HEK293 (cell line): ENCODE measurements around the gene AP1B1.
A peak's percentile ranks its signal among the peaks of the same experiment; 100 is the strongest.

ENCODE experiments used
- CTCF ChIA-PET: fragments of 350-600 bp; formaldehyde crosslinking; extraction: SDS; loops from one replicate; lab custom pipeline; 2021; ENCODE audit warnings: antibody characterized with exemption; lab: Yijun Ruan, JAX
- POLR2A ChIA-PET: fragments of 300-600 bp; formaldehyde crosslinking; extraction: SDS; loops from one replicate; lab custom pipeline; 2020; ENCODE audit warnings: antibody characterized with exemption, inconsistent platforms; lab: Yijun Ruan, JAX
- H3K27ac ChIP-seq: fragments of 200-500 bp; sonication (Bioruptor generic); 2 replicates; pipeline ENCODE4 v1.5.1; 2014; ENCODE audit warnings: low read depth, low read length, control low read depth, inconsistent platforms; ENCODE audit errors: extremely low read depth
- H3K36me3 ChIP-seq, 2 experiments: fragments of 200-500 bp in 1 of 2; sonication (Bioruptor generic) in 1 of 2; 1 replicate in 1 of 2; 2 replicates in 1 of 2; pipeline ENCODE4 v1.5.1; 2014 to 2017; ENCODE audit warnings: inconsistent platforms in 2 of 2, low read length in 2 of 2; ENCODE audit not compliant: control insufficient read depth in 2 of 2, insufficient read depth in 1 of 2
- H3K4me1 ChIP-seq: fragments of 200-500 bp; sonication (Bioruptor generic); 2 replicates; pipeline ENCODE4 v1.5.1; 2014; ENCODE audit warnings: mild to moderate bottlenecking, low read length, inconsistent platforms; ENCODE audit not compliant: control insufficient read depth, insufficient read depth
- H3K4me3 ChIP-seq: 2 replicates; pipeline ENCODE4 v1.5.1; 2011; ENCODE audit warnings: low read depth, mild to moderate bottlenecking, control low read depth, low read length, moderate library complexity
- H3K9me3 ChIP-seq: fragments of 200-500 bp; sonication (Bioruptor generic); 2 replicates; pipeline ENCODE4 v1.5.1; 2014; ENCODE audit warnings: low read depth, low read length, inconsistent platforms; ENCODE audit not compliant: control insufficient read depth, insufficient read depth
- CTCF ChIP-seq: fragments of 450-650 bp; formaldehyde crosslinking; IDR thresholded peaks from 2 replicates; pipeline ENCODE4 v1.5.1; 2016; ENCODE audit warnings: missing biosample characterization, missing genetic modification characterization
- EGR2 ChIP-seq: fragments of 450-650 bp; formaldehyde crosslinking; IDR thresholded peaks from 2 replicates; pipeline ENCODE4 v1.5.1; 2016; ENCODE audit warnings: low read depth, missing biosample characterization, missing genetic modification characterization
- FEZF1 ChIP-seq: fragments of 450-650 bp; formaldehyde crosslinking; IDR thresholded peaks from 2 replicates; pipeline ENCODE4 v1.5.1; 2016; ENCODE audit warnings: missing biosample characterization, missing genetic modification characterization
- KLF8 ChIP-seq: fragments of 450-650 bp; formaldehyde crosslinking; IDR thresholded peaks from 2 replicates; pipeline ENCODE4 v1.5.1; 2016; ENCODE audit warnings: missing biosample characterization, missing genetic modification characterization
- PRDM1 ChIP-seq: fragments of 450-650 bp; formaldehyde crosslinking; IDR thresholded peaks from 2 replicates; pipeline ENCODE4; 2016; ENCODE audit warnings: missing biosample characterization, missing genetic modification characterization
- PRDM10 ChIP-seq: fragments of 450-650 bp; formaldehyde crosslinking; IDR thresholded peaks from 2 replicates; pipeline ENCODE4 v1.5.1; 2016; ENCODE audit warnings: missing biosample characterization, missing genetic modification characterization
- REPIN1 ChIP-seq: fragments of 450-650 bp; formaldehyde crosslinking; IDR thresholded peaks from 2 replicates; pipeline ENCODE4 v1.5.1; 2017; ENCODE audit warnings: missing biosample characterization, missing genetic modification characterization, low read depth
- ZNF114 ChIP-seq: fragments of 450-650 bp; formaldehyde crosslinking; IDR thresholded peaks from 2 replicates; pipeline ENCODE4 v1.5.0; 2017; ENCODE audit warnings: missing biosample characterization, missing genetic modification characterization
- ZNF16 ChIP-seq: fragments of 450-650 bp; formaldehyde crosslinking; IDR thresholded peaks from 2 replicates; pipeline ENCODE4 v1.5.1; 2016; ENCODE audit warnings: low read depth, missing biosample characterization, missing genetic modification characterization
- ZNF19 ChIP-seq: fragments of 450-650 bp; formaldehyde crosslinking; IDR thresholded peaks from 2 replicates; pipeline ENCODE4; 2016; ENCODE audit warnings: missing biosample characterization, missing genetic modification characterization, low read depth
- ZNF302 ChIP-seq: fragments of 450-650 bp; formaldehyde crosslinking; IDR thresholded peaks from 2 replicates; pipeline ENCODE4 v1.5.1; 2016; ENCODE audit warnings: missing biosample characterization, missing genetic modification characterization, low read depth
- ZNF398 ChIP-seq: fragments of 450-650 bp; formaldehyde crosslinking; IDR thresholded peaks from 2 replicates; pipeline ENCODE4 v1.5.1; 2017; ENCODE audit warnings: missing biosample characterization, missing genetic modification characterization
- ZNF514 ChIP-seq: fragments of 450-650 bp; formaldehyde crosslinking; IDR thresholded peaks from 2 replicates; pipeline ENCODE4 v1.5.1; 2016; ENCODE audit warnings: missing biosample characterization, missing genetic modification characterization
- ZNF76 ChIP-seq: fragments of 450-650 bp; formaldehyde crosslinking; IDR thresholded peaks from 2 replicates; pipeline ENCODE4; 2016; ENCODE audit warnings: low read depth, missing biosample characterization, missing genetic modification characterization, borderline replicate concordance
- ZNF830 ChIP-seq: fragments of 450-650 bp; IDR thresholded peaks from 2 replicates; pipeline ENCODE4 v1.5.0; 2018; ENCODE audit warnings: missing biosample characterization, missing genetic modification characterization, low read depth, mild to moderate bottlenecking, moderate library complexity
- TF ChIP-seq, protein P1 (sequence below): fragments of 450-650 bp; formaldehyde crosslinking; IDR thresholded peaks from 2 replicates; pipeline ENCODE4 v1.5.1; 2016; ENCODE audit warnings: missing biosample characterization, missing genetic modification characterization
- TF ChIP-seq, protein P2 (sequence below): fragments of 450-650 bp; formaldehyde crosslinking; conservative IDR thresholded peaks from 2 replicates; pipeline ENCODE4 v1.5.1; 2016; ENCODE audit warnings: low read depth, missing biosample characterization, missing genetic modification characterization
- TF ChIP-seq, protein P3 (sequence below): fragments of 450-650 bp; formaldehyde crosslinking; IDR thresholded peaks from 2 replicates; pipeline ENCODE4 v1.5.1; 2016; ENCODE audit warnings: missing biosample characterization, missing genetic modification characterization

Gene AP1B1

GRCh38 chr22:29394931-29395581 lies 6.7 kb upstream of the AP1B1 start (continued):
- TF ChIP-seq ZNF302 (tag by site-specific recombination) (no peak), CTCF (tag by site-specific recombination) (peak; percentile 96), KLF8 (tag by site-specific recombination) (no peak), PRDM10 (tag by site-specific recombination) (peak; percentile 77), PRDM1 (peak; percentile 52; the same call in 1 of the 2 replicates), ZNF16 (no peak), ZNF514 (tag by site-specific recombination) (no peak), FEZF1 (no peak)
- TF ChIP-seq, protein P1, sequence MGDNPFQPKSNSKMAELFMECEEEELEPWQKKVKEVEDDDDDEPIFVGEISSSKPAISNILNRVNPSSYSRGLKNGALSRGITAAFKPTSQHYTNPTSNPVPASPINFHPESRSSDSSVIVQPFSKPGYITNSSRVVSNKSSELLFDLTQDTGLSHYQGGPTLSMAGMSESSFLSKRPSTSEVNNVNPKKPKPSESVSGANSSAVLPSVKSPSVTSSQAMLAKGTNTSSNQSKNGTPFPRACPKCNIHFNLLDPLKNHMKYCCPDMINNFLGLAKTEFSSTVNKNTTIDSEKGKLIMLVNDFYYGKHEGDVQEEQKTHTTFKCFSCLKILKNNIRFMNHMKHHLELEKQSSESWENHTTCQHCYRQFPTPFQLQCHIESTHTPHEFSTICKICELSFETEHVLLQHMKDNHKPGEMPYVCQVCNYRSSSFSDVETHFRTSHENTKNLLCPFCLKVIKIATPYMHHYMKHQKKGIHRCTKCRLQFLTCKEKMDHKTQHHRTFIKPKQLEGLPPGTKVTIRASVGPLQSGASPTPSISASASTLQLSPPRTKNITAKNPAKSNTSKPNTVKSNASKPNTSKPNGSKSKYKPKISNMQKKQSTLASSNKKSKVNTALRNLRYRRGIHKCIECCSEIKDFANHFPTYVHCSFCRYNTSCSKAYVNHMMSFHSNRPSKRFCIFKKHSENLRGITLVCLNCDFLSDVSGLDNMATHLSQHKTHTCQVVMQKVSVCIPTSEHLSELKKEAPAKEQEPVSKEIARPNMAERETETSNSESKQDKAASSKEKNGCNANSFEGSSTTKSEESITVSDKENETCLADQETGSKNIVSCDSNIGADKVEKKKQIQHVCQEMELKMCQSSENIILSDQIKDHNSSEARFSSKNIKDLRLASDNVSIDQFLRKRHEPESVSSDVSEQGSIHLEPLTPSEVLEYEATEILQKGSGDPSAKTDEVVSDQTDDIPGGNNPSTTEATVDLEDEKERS (tag by site-specific recombination), result no peak
- TF ChIP-seq, protein P2, sequence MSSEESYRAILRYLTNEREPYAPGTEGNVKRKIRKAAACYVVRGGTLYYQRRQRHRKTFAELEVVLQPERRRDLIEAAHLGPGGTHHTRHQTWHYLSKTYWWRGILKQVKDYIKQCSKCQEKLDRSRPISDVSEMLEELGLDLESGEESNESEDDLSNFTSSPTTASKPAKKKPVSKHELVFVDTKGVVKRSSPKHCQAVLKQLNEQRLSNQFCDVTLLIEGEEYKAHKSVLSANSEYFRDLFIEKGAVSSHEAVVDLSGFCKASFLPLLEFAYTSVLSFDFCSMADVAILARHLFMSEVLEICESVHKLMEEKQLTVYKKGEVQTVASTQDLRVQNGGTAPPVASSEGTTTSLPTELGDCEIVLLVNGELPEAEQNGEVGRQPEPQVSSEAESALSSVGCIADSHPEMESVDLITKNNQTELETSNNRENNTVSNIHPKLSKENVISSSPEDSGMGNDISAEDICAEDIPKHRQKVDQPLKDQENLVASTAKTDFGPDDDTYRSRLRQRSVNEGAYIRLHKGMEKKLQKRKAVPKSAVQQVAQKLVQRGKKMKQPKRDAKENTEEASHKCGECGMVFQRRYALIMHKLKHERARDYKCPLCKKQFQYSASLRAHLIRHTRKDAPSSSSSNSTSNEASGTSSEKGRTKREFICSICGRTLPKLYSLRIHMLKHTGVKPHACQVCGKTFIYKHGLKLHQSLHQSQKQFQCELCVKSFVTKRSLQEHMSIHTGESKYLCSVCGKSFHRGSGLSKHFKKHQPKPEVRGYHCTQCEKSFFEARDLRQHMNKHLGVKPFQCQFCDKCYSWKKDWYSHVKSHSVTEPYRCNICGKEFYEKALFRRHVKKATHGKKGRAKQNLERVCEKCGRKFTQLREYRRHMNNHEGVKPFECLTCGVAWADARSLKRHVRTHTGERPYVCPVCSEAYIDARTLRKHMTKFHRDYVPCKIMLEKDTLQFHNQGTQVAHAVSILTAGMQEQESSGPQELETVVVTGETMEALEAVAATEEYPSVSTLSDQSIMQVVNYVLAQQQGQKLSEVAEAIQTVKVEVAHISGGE (tag by site-specific recombination), result no peak

DNA sequence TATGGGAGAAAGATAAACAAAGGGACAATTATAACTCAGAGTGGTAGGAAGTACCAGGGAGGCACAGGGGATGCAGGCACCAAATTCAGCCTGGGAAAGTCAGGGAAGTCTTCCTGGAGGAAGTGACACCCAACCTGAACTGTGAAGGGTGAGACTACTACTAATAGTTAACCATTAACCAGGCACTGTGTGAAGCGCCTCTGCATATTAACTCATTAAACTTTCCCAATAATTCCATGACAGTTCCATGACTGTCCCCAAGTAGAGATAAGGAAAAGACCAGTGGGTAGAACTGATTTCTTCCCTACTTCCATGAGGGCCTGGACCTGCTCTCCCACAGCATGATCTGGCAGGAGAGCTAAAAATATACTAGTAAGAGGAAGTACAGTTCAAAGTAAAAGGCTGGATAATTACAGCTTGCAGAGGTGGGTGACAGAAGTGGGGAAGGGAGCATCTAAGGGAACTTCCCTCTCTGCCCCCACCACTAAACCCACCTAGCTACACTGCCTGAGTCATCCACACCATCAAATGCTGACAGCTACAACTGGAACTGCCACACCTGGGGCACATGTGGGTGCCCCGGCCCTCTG lies 4.7 kb upstream of the AP1B1 start:
- ChIA-PET POLR2A (no interaction called here), CTCF (interaction anchor here (1.5 to 2.2 kb wide), 3 partner anchors 12 to 87 kb away, joined by 4 to 12 read pairs (median 5); partner anchors contain the start of gene GAS2L1)
- peaks cover 3% of the 10 kb centered on the region; the same call in 1 of the 2 replicates for H3K4me1 ChIP-seq
- no peaks in the 10 kb centered on the region for H3K9me3 ChIP-seq
- H3K36me3 ChIP-seq, result no peaks in the 10 kb centered on the region
- no peak overlapping the region for H3K27ac ChIP-seq
- no peak overlapping the region for H3K4me3 ChIP-seq
- TF ChIP-seq ZNF830 (tag by site-specific recombination), result no peak
- no peak for TF ChIP-seq ZNF114 (tag by site-specific recombination)
- TF ChIP-seq ZNF398 (tag by site-specific recombination), result peak; percentile 73
- TF ChIP-seq REPIN1 (tag by site-specific recombination), result no peak
- TF ChIP-seq ZNF19 (tag by site-specific recombination), result no peak
- TF ChIP-seq, protein P3, sequence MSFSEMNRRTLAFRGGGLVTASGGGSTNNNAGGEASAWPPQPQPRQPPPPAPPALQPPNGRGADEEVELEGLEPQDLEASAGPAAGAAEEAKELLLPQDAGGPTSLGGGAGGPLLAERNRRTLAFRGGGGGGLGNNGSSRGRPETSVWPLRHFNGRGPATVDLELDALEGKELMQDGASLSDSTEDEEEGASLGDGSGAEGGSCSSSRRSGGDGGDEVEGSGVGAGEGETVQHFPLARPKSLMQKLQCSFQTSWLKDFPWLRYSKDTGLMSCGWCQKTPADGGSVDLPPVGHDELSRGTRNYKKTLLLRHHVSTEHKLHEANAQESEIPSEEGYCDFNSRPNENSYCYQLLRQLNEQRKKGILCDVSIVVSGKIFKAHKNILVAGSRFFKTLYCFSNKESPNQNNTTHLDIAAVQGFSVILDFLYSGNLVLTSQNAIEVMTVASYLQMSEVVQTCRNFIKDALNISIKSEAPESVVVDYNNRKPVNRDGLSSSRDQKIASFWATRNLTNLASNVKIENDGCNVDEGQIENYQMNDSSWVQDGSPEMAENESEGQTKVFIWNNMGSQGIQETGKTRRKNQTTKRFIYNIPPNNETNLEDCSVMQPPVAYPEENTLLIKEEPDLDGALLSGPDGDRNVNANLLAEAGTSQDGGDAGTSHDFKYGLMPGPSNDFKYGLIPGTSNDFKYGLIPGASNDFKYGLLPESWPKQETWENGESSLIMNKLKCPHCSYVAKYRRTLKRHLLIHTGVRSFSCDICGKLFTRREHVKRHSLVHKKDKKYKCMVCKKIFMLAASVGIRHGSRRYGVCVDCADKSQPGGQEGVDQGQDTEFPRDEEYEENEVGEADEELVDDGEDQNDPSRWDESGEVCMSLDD, result no peak
- TF ChIP-seq ZNF76 (tag by site-specific recombination), result no peak
- 0 out of 2 replicates have a peak, but pooled peaks have one; percentile 6 for TF ChIP-seq EGR2 (tag by site-specific recombination)
